ENCODE data around the gene DTNA. TPM values are rescaled to one million over a fixed set of nuclear protein-coding genes. Genes with fewer than 3 reads are reported as not detected.
A peak's percentile ranks its signal among the peaks of the same experiment; 100 is the strongest.
"Not testable (repeated sequence)": the region's sequence is repeated elsewhere in the genome, so short reads cannot be mapped to it uniquely, and the experiment has no call there.

DTNA gene
- total RNA-seq, 4 donors from 2014 or later = 110 to 254 (median 204) TPM

DNA sequence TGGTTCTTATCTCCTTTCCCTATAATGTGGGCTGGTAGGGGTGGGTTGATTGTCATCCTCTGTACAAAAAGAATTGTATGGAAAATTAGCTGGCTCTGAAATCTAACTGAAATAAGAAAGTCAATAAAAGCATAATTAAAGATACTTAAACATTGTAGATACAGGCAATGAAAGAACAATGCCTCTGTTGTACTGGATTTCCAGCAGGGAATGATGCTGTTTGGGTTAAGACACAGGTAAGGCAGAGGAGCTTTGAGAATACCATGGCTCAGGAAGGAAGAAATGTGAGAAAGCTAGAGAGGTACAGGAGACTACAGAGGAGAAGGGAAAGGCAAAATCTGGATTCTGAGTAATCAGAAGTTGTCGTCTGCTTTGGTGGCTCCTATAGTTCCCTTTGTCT is 10.1 kb downstream of the DTNA start:
- Histone ChIP-seq H3K4me3 (no peak overlapping the region), H3K4me1 (no peaks in the 10 kb centered on the region), H3K27ac (no peak overlapping the region), H3K36me3 (no peaks in the 10 kb centered on the region), H3K27me3 (no peaks in the 10 kb centered on the region), H3K9me3 (peaks cover 0 to 6% (median 0%) of the 10 kb centered on the region in 3 donors)
- no peak for ATAC-seq
- 95 to 100% methylated on average over 1 of the region's 1 CpG for WGBS, 2 donors (ENCODE audit: low coverage in 1 of 2)
- TF ChIP-seq POLR2A (IDR thresholded peaks at IDR 0.05) (no peak), POLR2AphosphoS5 (IDR thresholded peaks at IDR 0.05) (no peak), EP300 (IDR thresholded peaks at IDR 0.05) (no peak)
- TF ChIP-seq, protein P1, sequence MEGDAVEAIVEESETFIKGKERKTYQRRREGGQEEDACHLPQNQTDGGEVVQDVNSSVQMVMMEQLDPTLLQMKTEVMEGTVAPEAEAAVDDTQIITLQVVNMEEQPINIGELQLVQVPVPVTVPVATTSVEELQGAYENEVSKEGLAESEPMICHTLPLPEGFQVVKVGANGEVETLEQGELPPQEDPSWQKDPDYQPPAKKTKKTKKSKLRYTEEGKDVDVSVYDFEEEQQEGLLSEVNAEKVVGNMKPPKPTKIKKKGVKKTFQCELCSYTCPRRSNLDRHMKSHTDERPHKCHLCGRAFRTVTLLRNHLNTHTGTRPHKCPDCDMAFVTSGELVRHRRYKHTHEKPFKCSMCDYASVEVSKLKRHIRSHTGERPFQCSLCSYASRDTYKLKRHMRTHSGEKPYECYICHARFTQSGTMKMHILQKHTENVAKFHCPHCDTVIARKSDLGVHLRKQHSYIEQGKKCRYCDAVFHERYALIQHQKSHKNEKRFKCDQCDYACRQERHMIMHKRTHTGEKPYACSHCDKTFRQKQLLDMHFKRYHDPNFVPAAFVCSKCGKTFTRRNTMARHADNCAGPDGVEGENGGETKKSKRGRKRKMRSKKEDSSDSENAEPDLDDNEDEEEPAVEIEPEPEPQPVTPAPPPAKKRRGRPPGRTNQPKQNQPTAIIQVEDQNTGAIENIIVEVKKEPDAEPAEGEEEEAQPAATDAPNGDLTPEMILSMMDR (IDR thresholded peaks at IDR 0.05) = no peak

DNA sequence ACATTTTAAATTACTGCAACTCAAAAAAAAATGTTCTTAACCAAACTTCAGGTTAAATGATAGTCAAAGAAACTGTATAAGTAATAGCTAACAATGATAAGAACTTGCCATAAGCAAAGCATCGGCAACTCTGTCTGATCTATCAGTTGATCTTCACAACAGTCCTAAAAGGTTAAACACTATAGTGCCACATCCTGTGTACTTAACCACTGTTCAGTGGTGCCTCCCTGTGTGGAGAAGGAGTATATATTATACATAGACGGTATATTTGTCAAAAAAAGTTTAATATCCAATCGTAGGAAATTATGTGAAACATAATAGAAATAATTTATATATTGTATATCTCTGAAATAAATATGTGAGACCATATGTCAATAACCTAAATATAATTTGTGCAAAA is 13.0 kb downstream of the DTNA start:
- no peak for ATAC-seq
- peaks cover 0 to 6% (median 0%) of the 10 kb centered on the region in 3 donors for H3K9me3 ChIP-seq
- 56 to 75% methylated on average over 3 of the region's 3 CpGs for WGBS, 2 donors (ENCODE audit: low coverage in 1 of 2)
- TF ChIP-seq, protein P1 (IDR thresholded peaks at IDR 0.05) = no peak
- TF ChIP-seq POLR2A (IDR thresholded peaks at IDR 0.05) (no peak), POLR2AphosphoS5 (IDR thresholded peaks at IDR 0.05) (no peak), EP300 (IDR thresholded peaks at IDR 0.05) (no peak)
- H3K4me3 ChIP-seq = no peak overlapping the region
- H3K36me3 ChIP-seq = no peaks in the 10 kb centered on the region
- H3K27me3 ChIP-seq = no peaks in the 10 kb centered on the region
- H3K27ac ChIP-seq = no peak overlapping the region
- peaks cover 0 to 7% (median 0%) of the 10 kb centered on the region in 3 donors for H3K4me1 ChIP-seq

DNA sequence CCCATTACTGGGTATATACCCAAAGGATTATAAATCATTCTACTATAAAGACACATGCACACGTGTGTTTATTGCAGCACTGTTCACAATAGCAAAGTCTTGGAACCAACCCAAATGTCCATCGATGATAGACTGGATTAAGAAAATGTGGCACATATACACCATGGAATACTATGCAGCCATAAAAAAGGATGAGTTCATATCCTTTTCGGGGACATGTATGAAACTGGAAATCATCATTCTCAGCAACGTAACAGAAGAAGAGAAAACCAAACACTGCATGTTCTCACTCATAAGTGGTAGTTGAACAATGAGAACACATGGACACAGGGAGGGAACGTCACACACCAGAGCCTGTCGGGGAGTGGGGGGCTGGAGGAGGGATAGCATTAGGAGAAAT is 15.6 kb downstream of the DTNA start:
- H3K4me1 ChIP-seq = peaks cover 0 to 31% (median 12%) of the 10 kb centered on the region in 3 donors
- not testable (repeated sequence) for H3K36me3 ChIP-seq, H3K27me3 ChIP-seq, H3K4me3 ChIP-seq, H3K27ac ChIP-seq, H3K9me3 ChIP-seq, ATAC-seq
- 92 to 100% methylated on average over 1 to 6 of the region's 6 CpGs for WGBS, 2 donors (ENCODE audit: low coverage in 1 of 2)

DNA sequence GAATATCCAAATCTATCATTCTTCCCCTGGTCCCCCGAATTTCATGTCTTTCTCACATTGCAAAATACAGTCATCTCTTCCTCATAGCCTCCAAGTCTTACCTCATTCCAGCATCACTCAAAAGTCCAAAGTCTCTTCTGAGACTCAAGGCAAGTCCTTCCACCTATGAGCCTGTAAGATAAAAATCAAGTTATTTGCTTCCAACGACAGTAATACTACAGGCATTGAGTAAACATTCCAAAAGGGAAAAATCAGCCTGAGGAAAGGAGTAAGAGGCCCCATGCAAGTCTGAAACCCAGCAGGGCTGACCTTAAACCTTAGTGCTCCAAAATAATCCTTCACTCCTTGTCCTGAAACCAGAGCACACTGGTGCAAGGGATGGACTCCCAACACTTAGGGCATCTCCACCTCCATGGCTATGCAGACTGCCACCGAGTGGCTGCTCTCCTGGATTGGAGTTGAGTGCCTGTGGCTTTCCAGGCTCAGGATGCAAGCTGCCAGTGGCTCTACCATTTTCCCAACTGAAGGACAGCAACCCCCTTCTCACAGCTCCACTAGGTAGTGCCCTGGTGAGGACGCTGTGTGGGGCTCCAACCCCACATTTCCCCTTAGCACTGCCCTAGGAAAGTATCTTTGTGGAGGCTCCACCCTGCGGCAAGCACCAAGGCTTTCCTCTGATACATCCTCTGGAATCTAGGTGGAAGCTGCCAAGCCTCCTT is 16.3 kb downstream of the DTNA start:
- no peak for ATAC-seq
- H3K27ac ChIP-seq = no peak overlapping the region
- TF ChIP-seq, protein P1 (IDR thresholded peaks at IDR 0.05) = no peak
- no peak for TF ChIP-seq EP300 (IDR thresholded peaks at IDR 0.05)
- TF ChIP-seq POLR2AphosphoS5 (IDR thresholded peaks at IDR 0.05) = no peak
- no peak for TF ChIP-seq POLR2A (IDR thresholded peaks at IDR 0.05)
- 66 to 79% methylated on average over 3 of the region's 5 CpGs for WGBS, 2 donors (ENCODE audit: low coverage in 1 of 2)
- no peaks in the 10 kb centered on the region for H3K27me3 ChIP-seq
- peaks cover 0 to 6% (median 0%) of the 10 kb centered on the region in 3 donors for H3K9me3 ChIP-seq
- H3K4me3 ChIP-seq = no peak overlapping the region
- H3K4me1 ChIP-seq = peaks cover 0 to 34% (median 12%) of the 10 kb centered on the region in 3 donors
- H3K36me3 ChIP-seq = no peaks in the 10 kb centered on the region

DNA sequence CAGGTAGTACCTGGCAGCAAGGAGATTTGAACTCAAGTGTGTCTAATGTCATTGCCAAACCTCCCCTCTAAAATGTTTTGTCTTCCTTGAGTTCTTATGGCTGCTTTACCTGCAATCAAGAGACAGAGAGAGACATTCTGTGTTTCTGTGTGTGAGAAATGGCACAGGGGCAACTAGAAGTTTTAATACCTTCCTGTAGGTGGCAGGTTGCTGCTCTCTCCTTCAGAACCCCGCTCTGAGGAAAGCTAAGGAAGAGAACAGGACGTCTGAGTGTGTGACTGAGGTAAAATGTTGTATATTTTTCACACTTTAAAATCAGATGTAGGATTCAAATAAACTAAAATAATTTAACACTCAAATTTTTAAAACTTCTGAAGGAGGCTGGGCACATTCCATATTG is 19.2 kb downstream of the DTNA start:
- ATAC-seq = no peak
- no peak overlapping the region for H3K4me3 ChIP-seq
- TF ChIP-seq, protein P1 (IDR thresholded peaks at IDR 0.05) = peak; percentile 24 to 49 (median 44)
- no peak for TF ChIP-seq POLR2A (IDR thresholded peaks at IDR 0.05)
- H3K27me3 ChIP-seq = no peaks in the 10 kb centered on the region
- 36% methylated on average over 2 of the region's 2 CpGs; no CpG with 5 or more reads in 1 of the 2 donors for WGBS, 2 donors (ENCODE audit: low coverage in 1 of 2)
- peak overlapping the region; percentile 63 to 73 (median 68) for H3K27ac ChIP-seq
- no peaks in the 10 kb centered on the region for H3K36me3 ChIP-seq
- H3K4me1 ChIP-seq = peaks cover 0 to 41% (median 14%) of the 10 kb centered on the region in 3 donors
- peaks cover 0 to 6% (median 0%) of the 10 kb centered on the region in 3 donors for H3K9me3 ChIP-seq

Measured in gastroesophageal sphincter (tissue), 4 donors.